Effector CD4-positive, alpha-beta T cell (primary cell): ENCODE data around the gene CAMKV.
"Not testable (repeated sequence)": the region's sequence is repeated elsewhere in the genome, so short reads cannot be mapped to it uniquely, and the experiment has no call there.

Experiments
- DNase-seq: peaks from one replicate; pipeline ENCODE4 v3.0.0-alpha.2; 2020

The CAMKV gene

DNA sequence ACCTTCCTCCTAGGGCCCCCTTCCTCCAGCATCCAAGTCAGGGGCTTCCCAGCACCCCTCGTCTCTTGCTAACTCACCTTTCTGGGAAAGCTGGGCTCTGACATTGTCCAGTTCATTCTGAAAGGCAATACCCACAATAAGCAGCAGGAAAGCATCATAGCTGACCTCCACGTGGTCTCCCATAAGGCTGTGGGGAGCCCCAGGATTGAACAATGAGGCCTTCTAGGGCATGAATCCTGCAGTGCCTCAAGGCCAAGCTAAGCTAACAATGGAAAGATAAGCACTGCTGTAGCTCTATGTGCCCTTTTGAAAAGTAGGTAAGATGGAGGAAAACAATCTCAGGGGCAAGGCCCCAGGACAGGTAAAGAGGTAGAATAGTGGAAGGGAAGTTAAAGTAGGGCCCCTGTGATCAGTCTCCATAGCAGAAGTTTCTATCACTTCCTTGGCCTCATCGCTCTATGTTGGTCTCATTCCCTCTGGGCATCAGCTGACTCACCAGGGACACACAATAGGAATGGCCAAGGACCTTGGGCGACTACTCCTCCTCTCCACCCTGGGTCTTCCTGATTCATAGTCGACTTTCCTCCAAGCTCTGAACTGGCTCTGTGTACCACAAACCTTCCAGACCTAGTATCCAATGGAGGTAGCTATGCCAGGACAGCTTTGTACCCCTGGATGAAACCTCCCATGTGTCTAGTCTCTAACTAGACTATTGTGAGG is 25.1 kb downstream of the CAMKV start:
- DNase-seq: no peak

DNA sequence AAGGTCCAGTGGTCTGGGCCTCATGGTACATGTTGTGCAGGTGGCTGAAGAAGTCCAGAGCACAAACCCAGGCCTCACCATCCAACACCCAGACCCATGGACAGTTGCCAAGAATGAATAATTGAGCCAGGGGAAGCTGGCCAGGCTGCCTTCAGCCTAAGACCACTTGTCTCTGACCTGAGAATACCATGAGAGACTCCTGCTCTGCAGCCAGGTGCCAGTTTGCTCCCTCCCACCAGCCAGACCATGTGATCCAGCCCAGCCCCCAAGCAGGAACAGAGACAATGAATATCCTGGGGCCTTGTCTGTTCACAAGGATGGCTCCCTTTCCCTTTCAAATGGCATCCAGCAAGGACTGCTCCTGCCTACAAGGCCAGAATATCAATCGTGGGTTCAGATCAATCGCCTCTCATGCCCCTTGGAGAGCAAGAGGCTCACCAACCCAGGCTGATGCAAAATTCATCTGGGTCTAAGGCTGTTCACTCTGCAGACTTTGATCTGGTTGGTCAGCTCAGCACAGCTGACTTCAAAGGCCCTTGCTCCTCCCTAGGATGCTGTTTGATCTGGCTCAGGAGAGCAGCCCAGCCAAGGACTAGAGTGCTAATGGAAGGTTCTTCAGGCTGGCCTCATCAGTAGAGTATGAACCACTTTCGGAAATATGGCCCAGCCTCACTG is 26.7 kb downstream of the CAMKV start:
- no peak for DNase-seq

DNA sequence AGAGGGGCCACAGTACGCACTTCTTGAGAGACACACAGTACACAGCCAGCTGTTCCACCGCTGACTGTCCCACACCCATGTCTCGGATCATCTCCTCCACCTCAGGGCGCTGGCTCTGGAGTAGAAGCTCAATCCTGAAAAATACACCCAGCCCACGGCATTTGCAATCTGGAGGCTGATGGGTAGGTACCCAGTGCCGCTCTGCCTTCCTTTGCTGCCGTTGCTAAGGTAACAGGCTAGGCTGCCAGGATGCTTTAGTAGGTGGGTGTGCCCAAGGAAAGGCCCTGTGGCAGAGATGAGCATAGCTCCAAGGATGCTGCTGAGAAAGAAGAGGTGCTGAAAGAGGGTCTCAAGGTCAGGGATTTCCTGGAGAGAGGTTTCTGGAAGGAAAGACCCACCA is 27.9 kb downstream of the CAMKV start:
- DNase-seq: no peak

DNA sequence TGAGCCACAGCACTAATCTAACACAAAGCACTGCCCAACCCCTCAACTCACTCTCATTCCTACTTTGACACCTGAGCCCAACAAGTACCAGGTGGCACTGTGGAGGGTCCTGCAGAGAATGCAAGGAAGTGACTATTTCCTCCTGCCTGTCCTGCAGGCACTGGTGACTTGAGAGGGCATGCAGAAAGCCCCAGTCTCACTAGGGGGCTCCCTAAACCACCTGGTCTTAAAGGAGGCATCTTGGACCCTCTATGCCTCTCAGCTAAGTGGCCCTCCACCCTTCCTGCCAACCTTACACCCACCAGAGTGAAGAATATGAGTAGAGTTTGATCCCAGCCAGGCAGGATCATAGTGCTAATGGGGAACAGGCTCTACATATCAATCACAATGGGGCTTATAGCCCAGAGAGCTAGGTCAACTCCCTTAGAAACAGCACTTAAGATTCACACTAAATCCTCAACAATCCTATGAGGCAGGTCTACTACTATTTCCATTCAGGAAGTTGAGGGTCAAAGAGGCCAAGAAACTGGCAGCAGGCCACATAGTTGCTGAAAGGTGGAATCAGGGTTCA is 28.5 kb downstream of the CAMKV start:
- DNase-seq: no peak

DNA sequence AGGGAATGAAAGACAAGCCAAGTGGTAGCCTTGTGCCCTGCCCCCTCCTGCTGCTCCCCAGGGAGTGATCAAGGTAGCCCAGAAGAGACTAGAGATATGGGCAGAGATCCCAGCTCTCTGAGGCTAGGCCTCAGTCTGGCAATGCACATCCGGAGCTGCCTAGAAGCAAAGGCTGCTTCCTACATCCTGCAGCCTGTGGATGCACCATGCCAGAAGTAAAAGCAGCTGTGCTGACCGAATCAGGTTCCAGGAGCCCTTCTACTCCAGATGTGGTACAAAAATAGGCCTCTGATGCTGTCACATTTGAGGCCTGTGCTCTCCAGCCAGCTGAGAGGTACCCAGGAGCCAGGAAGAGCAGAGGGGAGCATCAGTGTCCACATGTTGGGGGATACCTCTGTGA is 29.3 kb downstream of the CAMKV start:
- DNase-seq: no peak

DNA sequence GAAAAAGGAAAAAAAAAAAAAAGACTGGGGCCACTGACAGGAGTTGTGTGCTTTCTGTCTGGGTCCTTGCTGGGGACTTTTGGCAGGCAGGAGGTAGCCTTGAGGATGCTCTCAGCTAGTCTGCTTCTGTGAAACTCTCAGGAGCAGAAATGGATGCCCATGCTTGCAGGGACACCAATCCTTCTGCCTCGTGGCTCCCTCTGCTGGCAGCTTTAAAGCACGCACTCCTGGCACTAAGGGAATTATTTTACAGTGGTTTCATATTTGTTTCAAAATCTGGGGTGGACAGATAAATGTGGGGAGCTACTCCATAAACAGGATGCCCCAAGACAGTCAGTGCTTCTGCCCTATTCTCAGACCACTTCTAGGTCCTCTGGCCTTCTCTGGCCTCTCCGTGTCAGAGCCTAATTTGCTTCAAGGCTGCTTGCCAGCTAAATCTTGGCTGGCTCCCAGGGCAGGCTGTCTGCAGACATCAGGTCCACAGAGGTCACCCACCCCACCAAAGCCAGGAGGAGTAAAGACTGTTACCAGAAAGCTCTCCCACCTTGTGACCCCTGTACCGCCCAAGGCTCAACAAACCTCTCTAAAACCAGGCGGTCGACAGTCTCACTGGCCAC is 30.4 kb downstream of the CAMKV start:
- peak; percentile 75 for DNase-seq

DNA sequence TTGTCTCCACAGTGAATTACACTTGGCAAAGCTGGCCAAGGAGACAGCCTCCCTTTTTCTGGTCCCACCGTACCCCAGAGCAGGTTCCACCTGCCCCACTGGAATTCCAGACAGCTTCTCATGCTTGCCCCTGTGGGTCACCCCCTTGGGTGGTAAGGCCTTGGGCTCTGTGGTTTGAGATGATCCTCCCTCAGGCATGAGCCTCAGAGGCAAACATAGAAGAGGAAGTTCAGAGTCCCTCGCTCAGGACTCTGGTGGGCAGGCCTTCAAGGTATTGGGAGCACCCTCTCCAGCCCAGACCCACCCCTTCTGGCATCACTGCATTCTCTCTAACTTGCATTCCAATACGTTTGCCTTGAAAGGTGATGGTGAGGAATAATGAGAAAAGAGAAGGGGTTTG is 38.4 kb downstream of the CAMKV start:
- no peak for DNase-seq

DNA sequence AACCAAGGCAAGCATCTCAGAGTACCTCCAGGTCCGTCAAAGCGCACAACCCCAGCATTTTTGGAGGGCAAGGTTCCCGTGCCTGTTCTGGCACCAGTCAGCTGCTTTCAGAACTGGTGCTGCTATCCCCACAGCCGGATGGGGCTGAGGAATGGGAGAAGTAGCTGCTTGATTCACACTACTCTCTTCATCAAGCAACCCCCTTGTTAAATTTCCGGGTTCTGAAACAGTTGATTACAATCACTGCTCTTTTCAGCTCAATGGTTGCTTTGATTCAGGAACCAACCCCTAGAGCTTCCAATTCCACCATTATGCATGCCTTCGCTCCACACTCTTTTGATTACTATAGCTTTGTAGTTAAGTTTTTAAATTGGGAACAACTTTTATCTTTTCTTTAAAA is 43.7 kb downstream of the CAMKV start:
- DNase-seq: no peak

DNA sequence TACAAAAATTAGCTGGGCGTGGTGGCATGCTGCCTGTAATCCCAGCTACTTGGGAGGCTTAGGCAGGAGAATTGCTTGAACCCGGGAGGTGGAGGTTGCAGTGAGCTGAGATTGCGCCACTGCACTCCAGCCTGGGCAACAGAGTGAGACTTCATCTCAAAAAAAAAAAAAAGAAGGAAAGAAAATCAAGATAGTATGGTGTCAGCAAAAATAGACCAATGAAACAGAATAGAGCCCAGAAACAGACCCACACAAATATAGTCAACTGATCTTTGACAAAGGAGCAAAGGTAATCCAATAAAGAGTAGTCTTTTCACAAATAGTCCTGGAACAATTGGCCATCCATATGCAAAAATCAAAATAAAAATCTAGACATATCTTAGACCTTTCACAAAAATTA is 46.6 kb downstream of the CAMKV start:
- not testable (repeated sequence) for DNase-seq

DNA sequence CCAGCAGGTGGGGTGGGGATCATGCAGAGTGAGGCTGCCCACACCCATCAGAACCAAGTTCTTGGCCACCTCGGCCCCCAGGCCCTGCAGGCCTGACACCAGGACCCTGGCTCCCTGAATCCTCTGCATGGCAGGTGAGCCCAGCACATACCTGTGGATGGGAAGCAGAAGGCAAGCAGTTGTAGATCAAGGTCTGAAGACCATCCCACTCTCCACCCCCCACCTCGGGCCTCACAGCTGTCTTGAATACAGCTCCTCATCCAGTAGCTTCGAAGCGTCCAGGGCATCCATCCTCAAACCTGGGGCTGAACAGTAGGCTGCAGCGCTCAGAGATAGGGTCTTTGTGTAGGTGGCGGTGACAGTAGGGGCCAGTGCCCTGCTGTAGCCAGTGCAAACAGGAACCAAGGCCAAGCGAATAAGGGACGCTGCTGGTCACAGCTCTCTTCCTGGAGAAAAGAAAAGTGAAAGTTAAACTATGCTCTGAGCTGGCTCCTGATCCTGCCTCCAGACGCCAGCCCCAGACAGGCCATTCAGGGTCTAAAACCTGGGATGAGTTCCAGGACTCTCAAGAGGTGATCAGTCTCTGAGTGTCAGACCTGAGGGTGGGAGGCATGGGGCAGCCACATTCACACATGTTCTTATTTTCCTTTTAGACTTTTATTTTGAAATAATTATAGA is 56.1 kb downstream of the CAMKV start, which contains the start of gene UBA7:
Gene UBA7 (minus strand): TSS at position 457 of the 678 bp plus-strand sequence. CDS start 166 bp downstream, at position 291.
- no peak for DNase-seq

DNA sequence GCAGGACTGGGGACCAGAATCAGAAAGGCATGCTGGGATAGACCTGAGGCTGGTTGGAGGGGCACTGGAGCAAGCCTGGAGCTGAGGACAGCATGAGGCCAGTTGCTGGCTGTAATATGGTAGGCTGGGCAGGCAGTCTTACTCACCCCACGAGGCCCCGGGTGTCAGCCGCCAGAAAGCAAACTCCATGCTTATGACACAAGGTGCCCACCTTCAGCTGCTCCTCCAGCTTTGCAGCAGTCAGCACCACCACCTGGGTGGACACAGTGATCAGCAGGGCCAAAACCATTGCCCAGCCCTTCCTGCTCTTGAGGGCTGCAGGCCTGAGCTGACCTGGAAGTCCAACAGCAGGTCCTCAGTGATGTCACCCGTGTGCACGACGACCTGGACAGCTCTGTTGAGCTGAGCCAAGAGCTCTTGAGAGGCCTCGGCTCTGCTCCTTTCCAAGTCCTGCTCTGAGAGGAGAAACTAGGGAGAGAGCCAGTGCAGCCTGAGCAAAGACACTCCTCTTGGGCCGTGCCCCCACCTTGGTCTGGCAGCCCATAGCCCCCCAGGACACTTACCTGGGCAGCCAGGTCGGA is 56.7 kb downstream of the CAMKV start:
- no peak for DNase-seq
